Panc1 (cell line): ENCODE results near the gene CWF19L1. TPM values are rescaled to one million over a fixed set of nuclear protein-coding genes. Genes with fewer than 3 reads are reported as not detected.

ENCODE experiments used
- ATAC-seq: fragments of 200-7000 bp; cut with Tn5 transposase; 2 replicates; pipeline ENCODE4 v1.9.1; 2020; ENCODE audit warnings: mild to moderate bottlenecking, moderate library complexity
- BruUV-seq: library from RNA; stranded (reverse); fragments of 400-500 nt; replicated peaks from 2 replicates; lab custom pipeline; 2021; lab: Mats Ljungman, UMichigan
- CTCF ChIA-PET: fragments of 300-600 bp; sonication (Branson Sonifier 250); formaldehyde crosslinking; loops from one replicate; lab custom pipeline; 2022; ENCODE audit warnings: antibody characterized with exemption; lab: Charles Lee
- POLR2A ChIA-PET: fragments of 300-600 bp; sonication (Branson Sonifier 250); formaldehyde crosslinking; loops from one replicate; lab custom pipeline; 2022; ENCODE audit warnings: antibody characterized with exemption; lab: Charles Lee
- DNase-seq: peaks from one replicate; pipeline ENCODE4 v3.0.0-alpha.2; 2010; ENCODE audit warnings: low read depth, low spot score
- H3K27ac ChIP-seq: 2 replicates; pipeline ENCODE4 v1.5.1; 2011; ENCODE audit warnings: mild to moderate bottlenecking, low read length, inconsistent platforms
- H3K27me3 ChIP-seq: fragments of 200-500 bp; sonication (Bioruptor generic); 2 replicates; pipeline ENCODE4 v1.6.0; 2014; ENCODE audit warnings: low read length, inconsistent platforms; ENCODE audit not compliant: control insufficient read depth, insufficient read depth
- H3K36me3 ChIP-seq: fragments of 200-500 bp; sonication (Bioruptor generic); 2 replicates; pipeline ENCODE4 v1.5.1; 2014; ENCODE audit warnings: inconsistent platforms, mild to moderate bottlenecking, low read length, moderate library complexity; ENCODE audit not compliant: control insufficient read depth, insufficient read depth
- H3K4me1 ChIP-seq: 2 replicates; pipeline ENCODE4 v1.5.1; 2011; ENCODE audit warnings: inconsistent platforms, mild to moderate bottlenecking, low read length, moderate library complexity; ENCODE audit not compliant: control insufficient read depth, insufficient read depth
- H3K4me3 ChIP-seq, 2 experiments: 2 replicates each; pipeline ENCODE4 v1.5.1; 2011 to 2012; ENCODE audit warnings: low read depth in 2 of 2, low read length in 2 of 2, mild to moderate bottlenecking in 2 of 2, inconsistent platforms in 1 of 2, moderate library complexity in 1 of 2
- H3K9me3 ChIP-seq: fragments of 200-500 bp; sonication (Bioruptor generic); 2 replicates; pipeline ENCODE4 v1.5.1; 2014; ENCODE audit warnings: low read depth, mild to moderate bottlenecking, inconsistent platforms, low read length, moderate library complexity; ENCODE audit not compliant: control insufficient read depth, insufficient read depth
- CTCF ChIP-seq: fragments of 450-650 bp; IDR thresholded peaks from 2 replicates; pipeline ENCODE4 v1.5.1; 2017; ENCODE audit warnings: mild to moderate bottlenecking
- POLR2AphosphoS5 ChIP-seq: IDR thresholded peaks from 2 replicates; pipeline ENCODE4 v1.6.1; 2012; ENCODE audit warnings: mild to moderate bottlenecking, low read depth, low read length, moderate library complexity
- REST ChIP-seq, 2 experiments: IDR thresholded peaks; 2 replicates each; pipeline ENCODE4 v1.6.1; 2011 to 2012; ENCODE audit warnings: low read depth in 2 of 2, control low read depth in 1 of 2, low read length in 1 of 2, mild to moderate bottlenecking in 1 of 2, moderate library complexity in 1 of 2; ENCODE audit not compliant: insufficient read depth in 1 of 2
- SIN3A ChIP-seq: IDR thresholded peaks from 2 replicates; pipeline ENCODE4 v1.6.1; 2012; ENCODE audit warnings: low read depth, mild to moderate bottlenecking, low read length, moderate library complexity, borderline replicate concordance; ENCODE audit not compliant: insufficient read depth
- TCF7L2 ChIP-seq: IDR thresholded peaks from 2 replicates; pipeline ENCODE4 v1.6.1; 2011; ENCODE audit warnings: mild to moderate bottlenecking, low read depth, low read length, inconsistent platforms
- in situ Hi-C: cut with HindIII; loops from 2 replicates; pipeline ENCODE4 v1.10.0; 2016; ENCODE audit warnings: low sequenced_read_pairs, low pct_unique_long_range_greater_than_20kb
- intact Hi-C: fragments of 100-400 bp; cut with micrococcal nuclease; formaldehyde crosslinking; loops from one replicate; pipeline ENCODE4 v1.10.0; 2022; ENCODE audit not compliant: unreplicated experiment
- total RNA-seq: library from RNA; stranded (reverse); gene quantifications from one replicate; pipeline ENCODE4 v1.2.1, GENCODE V29; 2021; ENCODE audit not compliant: unreplicated experiment

CWF19L1 gene
- total RNA-seq, 1 experiment from 2014 or later, result 33.4 TPM

GRCh38 chr10:100232101-100232500, 35.3 kb downstream of the CWF19L1 start:
- H3K4me3 ChIP-seq, result no peak overlapping the region
- ATAC-seq, result no peak
- intact Hi-C loops (no loop called here), in situ Hi-C loops (no loop called here)
- DNase-seq, result no peak
- TF ChIP-seq POLR2AphosphoS5, result no peak
- TF ChIP-seq CTCF, result no peak
- no peak for TF ChIP-seq REST (IDR thresholded peaks at IDR 0.05; ENCODE audit: insufficient read depth in 1 of 2, low read depth in 2 of 2, low read length in 1 of 2)
- TF ChIP-seq SIN3A, result no peak
- TF ChIP-seq TCF7L2, result no peak
- CTCF ChIA-PET, result no interaction called here
- no peaks in the 10 kb centered on the region for H3K27me3 ChIP-seq
- no peaks in the 10 kb centered on the region for H3K9me3 ChIP-seq
- POLR2A ChIA-PET, result no interaction called here
- H3K36me3 ChIP-seq, result peaks cover 11% of the 10 kb centered on the region
- no TSS peak for BruUV-seq
- no peak overlapping the region for H3K27ac ChIP-seq
- H3K4me1 ChIP-seq, result peaks cover 8% of the 10 kb centered on the region

GRCh38 chr10:100229819-100230422, 37.5 kb downstream of the CWF19L1 start:
- POLR2A ChIA-PET, result no interaction called here
- no peak for TF ChIP-seq SIN3A
- no peak for TF ChIP-seq REST (IDR thresholded peaks at IDR 0.05; ENCODE audit: insufficient read depth in 1 of 2, low read depth in 2 of 2, low read length in 1 of 2)
- TF ChIP-seq CTCF, result no peak
- TF ChIP-seq TCF7L2, result no peak
- TF ChIP-seq POLR2AphosphoS5, result no peak
- DNase-seq (no peak), ATAC-seq (no peak)
- TSS peak; percentile 96 for BruUV-seq
- peaks cover 8% of the 10 kb centered on the region for H3K4me1 ChIP-seq
- intact Hi-C loops (no loop called here), in situ Hi-C loops (no loop called here)
- no peaks in the 10 kb centered on the region for H3K9me3 ChIP-seq
- H3K4me3 ChIP-seq, result peak overlapping the region; percentile 71 to 99
- peak overlapping the region; percentile 80 for H3K27ac ChIP-seq
- CTCF ChIA-PET, result no interaction called here
- no peaks in the 10 kb centered on the region for H3K27me3 ChIP-seq
- H3K36me3 ChIP-seq, result peaks cover 17% of the 10 kb centered on the region
